ENCODE measurements around the gene PABPC3.

Gene PABPC3

GRCh38 chr13:25095851-25096453 is at the start of gene PABPC3:
Gene PABPC3, plus strand, starts transcription at chr13:25096136. Its CDS starts 63 bp downstream, at chr13:25096199.
- DNase-seq: peak; percentile 8

GRCh38 chr13:25046274-25046984 is 49.5 kb upstream of the PABPC3 start:
- no peak for DNase-seq

- no peak for DNase-seq
These were observed 48.9 kb upstream of the PABPC3 start for GRCh38 chr13:25046985-25047511.

GRCh38 chr13:25051065-25051464 is 44.9 kb upstream of the PABPC3 start:
- DNase-seq: no peak

- no peak for DNase-seq
These were observed 36.8 kb upstream of the PABPC3 start for GRCh38 chr13:25059166-25059565.

DNA sequence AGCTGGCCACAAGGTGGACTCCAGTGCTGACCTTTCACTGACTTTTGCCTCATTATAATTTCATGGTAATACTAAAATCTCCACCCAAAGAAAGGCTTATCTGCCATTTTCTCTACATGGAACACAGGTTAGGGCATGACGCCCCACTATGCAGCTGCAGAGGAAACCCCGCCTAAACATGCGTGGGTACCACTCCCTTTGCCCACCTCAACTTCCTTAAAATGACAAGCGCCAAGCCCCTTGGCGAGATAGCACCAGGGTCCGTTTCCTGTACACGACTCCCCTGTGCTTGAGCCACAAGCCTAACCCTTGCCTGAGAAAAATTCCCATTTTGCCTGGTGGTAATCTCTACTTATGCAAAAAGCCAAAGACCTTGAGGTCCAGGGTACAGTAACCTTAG is 36.0 kb upstream of the PABPC3 start:
- no peak for DNase-seq

- DNase-seq: no peak
These were observed 33.5 kb upstream of the PABPC3 start for GRCh38 chr13:25062479-25062878.

GRCh38 chr13:25064396-25064795 is 31.5 kb upstream of the PABPC3 start:
- DNase-seq: no peak

GRCh38 chr13:25065974-25066770 is 29.8 kb upstream of the PABPC3 start:
- no peak for DNase-seq

- DNase-seq: no peak
These were observed 28.9 kb upstream of the PABPC3 start for GRCh38 chr13:25067064-25067463.

DNA sequence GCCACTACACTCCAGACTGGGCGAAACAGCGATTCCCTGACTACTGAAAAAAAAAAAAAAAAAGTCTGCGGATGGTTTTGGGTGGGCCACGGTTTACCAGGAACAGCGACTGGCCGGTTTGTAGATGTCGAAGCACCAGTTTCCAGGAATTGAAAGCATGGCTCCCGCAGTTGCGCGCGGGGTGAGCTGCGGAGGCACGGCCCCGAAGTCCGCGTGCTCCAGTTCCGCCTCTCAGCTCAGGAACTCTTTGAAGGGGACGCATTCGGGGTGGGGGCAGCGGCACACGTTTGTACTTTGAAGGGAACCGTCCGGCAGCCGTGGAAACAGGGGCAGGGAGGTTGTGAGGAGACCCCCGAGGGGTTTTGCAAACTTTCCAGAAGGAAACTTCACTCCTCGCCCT is 27.1 kb upstream of the PABPC3 start:
- DNase-seq: no peak

GRCh38 chr13:25069236-25069635 is 26.7 kb upstream of the PABPC3 start:
- DNase-seq: no peak

DNA sequence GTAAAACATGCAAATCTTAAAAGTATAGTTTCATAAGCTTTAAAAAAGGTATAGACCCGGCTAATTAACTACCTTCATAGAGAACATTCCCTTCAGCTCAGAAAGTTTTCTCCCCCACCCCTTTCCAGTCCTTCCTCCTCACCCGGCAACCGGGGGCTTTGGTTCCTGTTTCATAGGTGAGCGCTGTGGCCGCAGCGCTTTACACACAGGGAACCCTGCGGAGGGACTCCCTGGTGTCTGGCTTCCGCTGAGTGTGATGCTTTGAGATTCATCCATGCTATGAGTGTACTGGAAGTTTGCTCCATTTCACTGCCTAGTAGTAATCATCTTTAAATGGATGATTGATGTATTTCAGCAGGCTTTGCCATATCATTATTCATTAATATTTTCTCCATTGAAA is 26.0 kb upstream of the PABPC3 start:
- no peak for DNase-seq

GRCh38 chr13:25080773-25081172 is 15.2 kb upstream of the PABPC3 start:
- DNase-seq: no peak

- no peak for DNase-seq
These were observed 11.8 kb upstream of the PABPC3 start for GRCh38 chr13:25084096-25084495.

GRCh38 chr13:25085125-25085742 is 10.7 kb upstream of the PABPC3 start:
- peak; percentile 39 for DNase-seq

DNA sequence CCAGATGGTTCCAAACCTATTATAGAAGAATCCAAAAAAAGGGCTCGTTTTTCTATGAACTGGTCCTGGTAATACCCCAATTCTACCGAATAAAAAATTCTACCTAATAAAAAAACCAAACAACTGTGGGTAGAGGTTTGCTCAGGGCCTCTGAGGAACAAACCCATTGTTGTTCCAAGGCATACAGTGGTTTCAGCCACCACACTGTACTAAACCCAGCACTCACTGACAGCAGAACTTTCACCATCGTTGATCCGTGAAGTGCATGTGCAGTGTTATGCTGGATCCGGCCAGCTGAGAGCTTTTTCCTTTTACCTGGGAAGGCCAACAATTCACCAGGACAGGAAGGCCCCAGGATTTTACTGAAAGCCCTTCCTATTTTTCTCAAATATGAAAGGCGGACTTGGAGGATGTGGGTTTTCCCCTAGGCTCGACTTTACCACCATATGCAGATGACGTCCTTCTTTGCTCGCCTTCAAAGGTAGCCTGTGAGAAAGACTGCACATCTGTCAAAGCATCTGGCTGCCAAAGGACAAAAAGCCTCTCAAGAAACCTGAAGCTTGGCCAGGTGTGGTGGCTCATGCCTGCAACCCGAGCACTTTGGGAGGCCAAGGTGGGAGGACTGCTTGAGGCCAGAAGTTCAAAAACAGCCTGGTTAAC is 7.2 kb upstream of the PABPC3 start:
- DNase-seq: no peak

GRCh38 chr13:25097426-25097825 is 1.5 kb downstream of the PABPC3 start:
- no peak for DNase-seq

GRCh38 chr13:25103711-25104110 is 7.8 kb downstream of the PABPC3 start:
- DNase-seq: no peak

- no peak for DNase-seq
These were observed 13.4 kb downstream of the PABPC3 start for GRCh38 chr13:25109341-25109740.

DNA sequence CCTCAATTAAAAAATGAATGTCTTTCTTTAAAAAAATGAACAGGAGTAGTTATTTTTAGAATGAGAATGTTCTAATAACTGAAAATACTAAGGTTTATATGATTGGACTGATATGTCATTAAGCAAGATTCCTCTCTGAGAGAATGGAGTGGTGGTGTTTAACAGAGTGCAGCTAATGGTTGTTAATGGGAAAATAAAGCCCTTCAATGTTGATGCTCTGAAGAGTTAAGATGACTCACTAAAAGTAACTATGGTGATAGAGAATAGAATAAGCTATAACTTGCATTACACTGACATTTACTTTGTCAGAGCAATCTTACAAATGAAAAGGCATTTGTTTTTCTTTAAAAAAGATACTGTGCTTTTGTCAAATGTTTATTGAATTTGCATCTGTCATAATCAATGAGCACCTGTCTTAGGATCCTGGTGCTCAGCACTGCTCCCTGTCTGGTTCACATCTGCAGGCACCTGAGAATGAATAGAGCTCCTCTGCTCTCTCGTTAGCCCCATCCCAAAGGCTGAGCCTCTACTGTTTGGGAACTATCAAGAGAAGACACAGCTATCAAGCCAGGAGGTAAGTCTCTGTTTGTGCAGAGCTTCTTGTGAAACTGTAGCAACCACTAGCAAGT is 15.1 kb downstream of the PABPC3 start:
- no peak for DNase-seq

- DNase-seq: no peak
These were observed 15.6 kb downstream of the PABPC3 start for GRCh38 chr13:25111585-25111956.
